ENCODE results near the gene LENG8.

Gene LENG8

GRCh38 chr19:54463531-54464043 lies 14.6 kb downstream of the LENG8 start, which contains the start of gene LENG9:
TSS of gene LENG9 (minus strand) at chr19:54463778. CDS start at chr19:54463526, 252 bp downstream.
- H3K27ac ChIP-seq: peak within 1 kb of the TSS; percentile 100
- peak; percentile 55; the same call in 1 of the 2 replicates for TF ChIP-seq ZFX (IDR thresholded peaks at IDR 0.05)
- TF ChIP-seq CTCF (conservative IDR thresholded peaks at IDR 0.05): no peak

- TF ChIP-seq ZFX (IDR thresholded peaks at IDR 0.05) (no peak), CTCF (conservative IDR thresholded peaks at IDR 0.05) (no peak)
- H3K27ac ChIP-seq: peak overlapping the region; percentile 100
These were observed 15.1 kb downstream of the LENG8 start for GRCh38 chr19:54464044-54464629.

- peak overlapping the region; percentile 100 for H3K27ac ChIP-seq
- TF ChIP-seq ZFX (IDR thresholded peaks at IDR 0.05): no peak
These were observed 15.8 kb downstream of the LENG8 start for GRCh38 chr19:54464630-54465425.

- no peak for TF ChIP-seq CTCF (conservative IDR thresholded peaks at IDR 0.05)
- no peak for TF ChIP-seq ZFX (IDR thresholded peaks at IDR 0.05)
- H3K27ac ChIP-seq: peak overlapping the region; percentile 100
These were observed 16.6 kb downstream of the LENG8 start for GRCh38 chr19:54465426-54466109.

- peak overlapping the region; percentile 100 for H3K27ac ChIP-seq
These were observed 17.1 kb downstream of the LENG8 start for GRCh38 chr19:54466110-54466480.

GRCh38 chr19:54469496-54469934 lies 20.5 kb downstream of the LENG8 start:
- peak overlapping the region; percentile 86 for H3K27ac ChIP-seq
- no peak for TF ChIP-seq CTCF (conservative IDR thresholded peaks at IDR 0.05)
- no peak for TF ChIP-seq ZFX (IDR thresholded peaks at IDR 0.05)

- TF ChIP-seq ZFX (IDR thresholded peaks at IDR 0.05) (no peak), CTCF (conservative IDR thresholded peaks at IDR 0.05) (no peak)
These were observed 21.4 kb downstream of the LENG8 start for GRCh38 chr19:54470276-54470887.

More at GRCh38 chr19:54470276-54470887, 21.4 kb downstream of the LENG8 start:
- peak overlapping the region; percentile 86 for H3K27ac ChIP-seq

Data from C4-2B (cell line).